ENCODE data around the gene UBXN1.

Gene UBXN1

GRCh38 chr11:62632492-62632891 is 46.4 kb downstream of the UBXN1 start:
- DNase-seq = no peak

GRCh38 chr11:62627713-62628112 is 51.2 kb downstream of the UBXN1 start:
- DNase-seq = no peak
